ENCODE data around the gene VPS9D1.

The VPS9D1 gene

DNA sequence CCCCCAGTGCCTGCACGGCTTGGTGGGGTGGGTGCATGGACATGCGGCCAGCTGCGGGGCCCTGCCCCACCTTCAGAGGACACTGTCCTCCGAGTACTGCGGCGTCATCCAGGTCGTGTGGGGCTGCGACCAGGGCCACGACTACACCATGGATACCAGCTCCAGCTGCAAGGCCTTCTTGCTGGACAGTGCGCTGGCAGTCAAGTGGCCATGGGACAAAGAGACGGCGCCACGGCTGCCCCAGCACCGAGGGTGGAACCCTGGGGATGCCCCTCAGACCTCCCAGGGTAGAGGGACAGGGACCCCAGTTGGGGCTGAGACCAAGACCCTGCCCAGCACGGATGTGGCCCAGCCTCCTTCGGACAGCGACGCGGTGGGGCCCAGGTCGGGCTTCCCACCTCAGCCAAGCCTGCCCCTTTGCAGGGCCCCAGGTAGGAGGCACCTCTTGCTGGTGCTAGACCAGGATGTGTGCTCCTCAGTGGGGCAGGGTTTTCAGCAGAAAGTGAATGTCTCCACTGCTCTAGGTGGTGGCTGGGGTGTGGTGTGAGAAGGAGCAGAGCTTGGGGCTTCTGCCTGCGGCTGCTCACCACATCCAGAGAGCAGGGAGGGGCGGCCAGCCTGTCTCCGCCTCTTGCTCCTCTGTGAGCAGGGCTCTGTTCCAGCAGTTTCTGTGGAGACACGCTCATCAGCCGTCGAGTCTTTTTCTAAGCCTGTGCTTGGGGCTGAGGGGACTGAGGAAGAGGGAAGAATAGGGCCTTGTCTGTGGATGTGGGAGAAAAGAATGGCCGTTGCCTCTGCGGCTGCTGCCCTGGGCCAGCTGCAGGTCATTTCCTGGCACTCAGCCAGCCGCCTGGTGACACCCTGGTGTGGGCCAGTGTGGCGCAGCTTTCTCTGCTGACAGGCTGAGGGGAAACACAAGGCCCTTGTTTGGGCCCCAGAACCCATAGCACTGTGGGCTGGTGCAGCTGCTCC is 2.9 kb upstream of the VPS9D1 start:
- DNase-seq = no peak
- TF ChIP-seq GATA1 (IDR thresholded peaks at IDR 0.05; ENCODE audit: low read depth, low read length) (no peak), POLR2A (IDR thresholded peaks at IDR 0.05; ENCODE audit: low read length) (no peak)

DNA sequence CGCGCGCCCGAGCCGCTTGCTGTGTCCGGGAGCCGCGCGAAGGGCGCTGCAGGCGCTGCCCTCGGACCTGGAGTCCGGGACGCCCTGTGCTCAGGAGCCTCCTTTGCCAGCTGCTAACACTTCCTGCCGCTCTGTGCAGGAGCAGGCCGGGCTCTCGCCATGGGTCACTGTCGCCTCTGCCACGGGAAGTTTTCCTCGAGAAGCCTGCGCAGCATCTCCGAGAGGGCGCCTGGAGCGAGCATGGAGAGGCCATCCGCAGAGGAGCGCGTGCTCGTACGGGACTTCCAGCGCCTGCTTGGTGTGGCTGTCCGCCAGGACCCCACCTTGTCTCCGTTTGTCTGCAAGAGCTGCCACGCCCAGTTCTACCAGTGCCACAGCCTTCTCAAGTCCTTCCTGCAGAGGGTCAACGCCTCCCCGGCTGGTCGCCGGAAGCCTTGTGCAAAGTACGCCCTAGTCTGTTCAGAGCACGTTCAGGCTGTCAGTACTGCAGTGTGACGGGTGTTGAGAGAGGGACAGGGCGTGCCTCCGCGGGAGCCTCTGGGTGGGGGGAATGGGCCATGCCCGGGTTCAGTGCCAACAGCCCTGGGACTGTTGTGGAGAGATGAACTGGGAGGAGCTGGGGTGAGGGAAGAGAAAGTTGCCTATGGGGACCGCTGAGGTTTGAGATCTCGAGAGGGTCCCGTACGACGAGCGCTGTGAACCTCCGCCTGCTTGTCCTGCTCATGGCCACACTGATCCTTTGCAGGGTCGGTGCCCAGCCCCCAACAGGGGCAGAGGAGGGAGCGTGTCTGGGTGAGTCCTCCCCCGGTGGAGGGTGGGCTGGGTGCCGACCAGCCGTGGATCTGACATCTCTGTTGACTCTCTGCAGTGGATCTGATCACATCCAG is 1.9 kb upstream of the VPS9D1 start:
- peak; percentile 73 to 86 for DNase-seq
- TF ChIP-seq POLR2A (IDR thresholded peaks at IDR 0.05; ENCODE audit: low read length) (peak; percentile 60), GATA1 (IDR thresholded peaks at IDR 0.05; ENCODE audit: low read depth, low read length) (no peak)

DNA sequence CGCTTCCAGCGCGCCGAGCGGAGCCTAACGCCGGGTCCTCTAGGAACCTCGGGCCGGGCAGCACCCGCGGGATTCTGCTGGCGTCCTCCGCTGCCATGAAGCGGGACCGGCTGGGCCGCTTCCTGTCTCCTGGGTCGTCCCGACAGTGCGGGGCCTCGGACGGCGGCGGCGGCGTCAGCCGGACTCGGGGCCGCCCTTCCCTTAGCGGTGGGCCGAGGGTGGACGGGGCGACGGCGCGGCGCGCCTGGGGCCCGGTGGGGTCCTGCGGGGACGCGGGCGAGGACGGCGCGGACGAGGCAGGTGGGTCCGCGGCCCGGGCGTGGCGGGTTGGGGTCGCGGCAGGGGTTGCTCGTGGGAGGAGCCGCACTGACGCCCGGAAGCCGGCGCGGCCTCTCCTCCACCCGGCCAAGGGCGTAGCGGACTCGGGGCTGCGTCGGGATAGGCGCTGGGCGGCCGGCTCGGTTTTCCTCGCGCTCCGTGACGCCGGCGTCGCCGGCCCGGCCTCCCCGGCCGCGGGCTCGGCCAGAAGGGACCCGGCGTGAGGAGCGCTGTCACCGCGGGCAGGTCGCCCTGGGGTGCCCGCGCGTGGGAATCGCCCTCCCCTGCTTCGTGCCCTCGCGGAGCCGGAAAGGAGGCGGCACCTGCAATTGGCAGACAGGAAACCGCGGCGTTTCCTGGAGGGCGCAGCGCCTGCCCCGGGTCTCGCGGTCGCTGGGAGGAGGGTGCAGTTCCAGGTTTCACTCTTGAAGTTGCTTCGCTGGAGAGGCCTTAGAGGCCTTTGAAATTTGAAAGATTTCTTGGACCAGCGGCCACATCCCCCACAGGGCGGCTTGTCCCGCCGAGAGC is 1.1 kb upstream of the VPS9D1 start:
- no peak for TF ChIP-seq POLR2A (IDR thresholded peaks at IDR 0.05; ENCODE audit: low read length)
- no peak for TF ChIP-seq GATA1 (IDR thresholded peaks at IDR 0.05; ENCODE audit: low read depth, low read length)
- peak; percentile 62 to 71 for DNase-seq

DNA sequence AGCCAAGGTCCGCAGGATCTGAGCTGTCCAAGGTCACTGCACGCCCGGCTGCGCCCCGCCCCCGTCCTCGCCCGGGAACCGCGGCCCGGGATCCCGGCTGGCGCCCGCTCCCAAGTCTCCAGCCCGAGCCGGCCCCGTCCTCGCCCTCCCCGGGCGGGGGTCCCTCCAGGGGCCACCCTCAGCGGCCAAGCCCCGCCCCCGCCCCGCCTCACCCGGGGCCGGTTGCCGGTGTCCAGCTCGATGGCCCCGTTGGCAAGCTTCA is 216 bp downstream of the VPS9D1 start:
- TF ChIP-seq POLR2A (IDR thresholded peaks at IDR 0.05; ENCODE audit: low read length) = no peak
- TF ChIP-seq GATA1 (IDR thresholded peaks at IDR 0.05; ENCODE audit: low read depth, low read length) = no peak
- DNase-seq = no peak

DNA sequence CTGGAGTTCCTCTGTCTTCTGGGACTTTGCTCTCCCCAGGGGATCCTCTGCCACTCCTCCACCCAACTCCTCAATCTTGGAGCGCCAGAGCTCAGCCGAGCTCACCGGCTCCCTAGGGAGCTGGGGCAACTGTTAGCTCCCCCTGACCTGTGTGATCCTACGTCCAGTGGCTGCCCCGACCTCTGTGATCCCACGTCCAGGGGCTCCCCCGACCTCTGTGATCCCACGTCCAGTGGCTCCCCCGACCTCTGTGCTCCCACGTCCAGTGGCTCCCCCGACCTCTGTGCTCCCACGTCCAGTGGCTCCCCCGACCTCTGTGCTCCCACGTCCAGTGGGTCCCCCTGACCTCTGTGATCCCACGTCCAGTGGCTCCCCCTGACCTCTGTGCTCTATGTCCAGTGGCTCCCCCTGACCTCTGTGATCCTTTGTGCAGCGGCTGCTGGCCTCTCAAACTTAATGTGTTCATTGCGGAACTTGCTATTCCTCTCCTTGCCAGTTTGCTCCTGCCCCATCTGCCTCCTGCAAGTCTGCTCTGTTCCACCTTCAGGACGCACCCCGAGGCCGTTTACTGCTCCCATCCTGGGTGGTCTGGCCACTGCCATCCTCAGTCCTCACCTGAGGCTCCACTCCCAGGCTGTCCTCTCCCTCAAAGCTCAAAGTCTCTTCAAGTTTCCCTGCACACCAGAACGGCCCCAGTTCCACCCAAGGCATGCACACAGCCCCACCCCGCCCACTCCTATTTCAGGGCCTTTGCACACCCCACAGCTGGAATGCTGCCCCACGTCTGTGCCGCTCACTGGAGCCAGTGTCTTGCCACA is 2.8 kb downstream of the VPS9D1 start:
- peak in 1 of 2 experiments; percentile 35 for DNase-seq
- TF ChIP-seq POLR2A (IDR thresholded peaks at IDR 0.05; ENCODE audit: low read length) = no peak
- no peak for TF ChIP-seq GATA1 (IDR thresholded peaks at IDR 0.05; ENCODE audit: low read depth, low read length)

GRCh38 chr16:89716916-89717687 is 3.6 kb downstream of the VPS9D1 start:
- TF ChIP-seq GATA1 (IDR thresholded peaks at IDR 0.05; ENCODE audit: low read depth, low read length) (no peak), POLR2A (IDR thresholded peaks at IDR 0.05; ENCODE audit: low read length) (no peak)
- DNase-seq = no peak

- DNase-seq = no peak
- TF ChIP-seq POLR2A (IDR thresholded peaks at IDR 0.05; ENCODE audit: low read length) (no peak), GATA1 (IDR thresholded peaks at IDR 0.05; ENCODE audit: low read depth, low read length) (no peak)
Observed at GRCh38 chr16:89716493-89716892, 4.2 kb downstream of the VPS9D1 start.

DNA sequence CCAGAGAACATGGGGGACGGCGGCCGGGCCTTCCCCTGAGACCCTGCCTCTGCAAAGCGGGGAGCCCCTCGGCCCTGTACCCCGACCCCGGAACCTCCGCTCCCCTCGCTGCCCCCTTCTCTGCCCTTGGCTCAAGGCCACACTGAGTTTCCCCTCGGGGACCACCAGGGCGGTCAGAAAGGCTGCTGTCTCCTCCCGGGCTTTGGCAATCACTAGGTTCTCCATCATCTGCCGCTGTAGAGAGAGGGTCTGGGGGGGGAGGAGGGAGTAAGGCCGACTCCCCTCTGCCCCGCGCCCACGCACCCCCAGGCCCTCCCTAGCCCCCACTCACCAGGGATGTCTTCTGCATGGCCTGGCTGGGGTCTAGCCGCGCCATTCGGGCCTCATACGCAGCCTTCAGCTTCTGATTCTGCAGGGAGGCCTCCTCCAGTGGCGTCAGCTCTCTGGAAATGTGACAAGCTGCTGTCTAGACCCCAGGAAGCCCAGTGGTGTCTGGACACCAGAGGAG is 8.4 kb downstream of the VPS9D1 start:
- TF ChIP-seq POLR2A (IDR thresholded peaks at IDR 0.05; ENCODE audit: low read length) = no peak
- TF ChIP-seq GATA1 (IDR thresholded peaks at IDR 0.05; ENCODE audit: low read depth, low read length) = no peak
- DNase-seq = no peak

- TF ChIP-seq GATA1 (IDR thresholded peaks at IDR 0.05; ENCODE audit: low read depth, low read length) (no peak), POLR2A (IDR thresholded peaks at IDR 0.05; ENCODE audit: low read length) (peak; percentile 36)
- DNase-seq = peak; percentile 74 to 78
Observed at GRCh38 chr16:89711601-89712273, 9.0 kb downstream of the VPS9D1 start.

DNA sequence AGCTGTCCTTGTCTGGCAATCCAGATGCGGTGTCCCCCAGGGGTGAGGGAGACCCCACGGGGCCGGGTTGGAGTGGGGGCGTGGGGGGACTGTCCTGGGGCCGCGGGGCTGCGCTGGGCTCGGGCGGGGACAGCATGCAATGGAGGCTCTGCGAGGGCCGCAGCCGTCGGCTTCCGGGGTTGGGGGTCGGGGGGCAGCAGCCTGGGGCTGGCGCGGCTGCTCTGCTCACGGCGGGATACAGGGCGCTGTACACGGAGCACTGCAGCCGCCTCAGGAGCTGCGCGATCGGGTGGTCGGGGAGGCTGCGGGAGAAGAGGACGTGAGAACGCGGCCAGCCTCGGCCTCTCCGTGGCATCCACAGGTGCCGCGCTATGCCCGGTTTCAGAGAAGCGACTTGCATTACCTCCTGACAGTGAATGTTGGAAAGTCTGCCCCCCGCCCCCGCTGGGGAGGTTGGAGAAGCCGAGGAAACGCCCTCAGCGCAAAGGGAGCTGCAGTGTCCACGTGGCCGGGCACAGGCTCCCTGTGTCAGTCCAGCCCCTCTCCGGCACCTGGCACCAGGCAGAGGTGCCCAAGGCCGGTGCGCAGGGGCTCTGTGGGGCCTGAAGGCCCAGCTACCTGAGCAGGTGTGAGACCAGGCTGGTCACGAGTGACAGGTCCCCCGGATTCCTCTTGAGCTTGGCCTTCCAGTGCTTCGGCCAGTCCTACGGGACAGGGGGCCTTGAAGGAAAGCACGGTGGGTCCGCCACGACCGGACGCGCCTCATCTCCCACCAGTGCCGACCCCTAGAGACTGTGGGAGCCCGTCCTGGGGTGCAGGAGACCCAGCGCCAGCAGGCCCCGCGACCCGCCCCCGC is 9.8 kb downstream of the VPS9D1 start:
- TF ChIP-seq GATA1 (IDR thresholded peaks at IDR 0.05; ENCODE audit: low read depth, low read length) = no peak
- TF ChIP-seq POLR2A (IDR thresholded peaks at IDR 0.05; ENCODE audit: low read length) = no peak
- no peak for DNase-seq

All from erythroblast (primary cell).